Left lung (tissue), 10 donors: ENCODE measurements around the gene TMEM107. TPM values are rescaled to one million over a fixed set of nuclear protein-coding genes. Genes with fewer than 3 reads are reported as not detected.

Source experiments
- ATAC-seq: fragments of 200-7000 bp; cut with Tn5 transposase; one replicate; pipeline ENCODE4 v1.9.1; 2020; ENCODE audit warnings: moderate library complexity
- DNase-seq, 4 donors: peaks; one replicate each; pipeline ENCODE4 v3.0.0-alpha.2; 2013 to 2020
- H3K27ac ChIP-seq, 2 donors: fragments of 200-600 bp; sonication (generic) in 1 of 2; one replicate each; pipeline versions ENCODE4 v1.5.0 to v1.8.0; 2020 to 2021
- H3K27me3 ChIP-seq, 2 donors: fragments of 200-600 bp; sonication (generic) in 1 of 2; one replicate each; pipeline versions ENCODE4 v1.5.0 to v1.8.0; 2020 to 2021
- H3K36me3 ChIP-seq, 2 donors: fragments of 200-600 bp; sonication (generic) in 1 of 2; one replicate each; pipeline versions ENCODE4 v1.5.0 to v1.8.0; 2020 to 2021
- H3K4me1 ChIP-seq, 2 donors: fragments of 200-600 bp; one replicate each; pipeline ENCODE4 v1.8.0; 2021
- H3K4me3 ChIP-seq, 2 donors: fragments of 200-600 bp; sonication (generic) in 1 of 2; one replicate each; pipeline versions ENCODE4 v1.5.0 to v1.8.0; 2020 to 2021; ENCODE audit warnings: mild to moderate bottlenecking in 1 of 2
- H3K9me3 ChIP-seq, 2 donors: fragments of 200-600 bp; sonication (generic) in 1 of 2; one replicate each; pipeline versions ENCODE4 v1.5.0 to v1.8.0; 2020 to 2021
- intact Hi-C, 2 donors: fragments of 100-400 bp; cut with DNase I; formaldehyde crosslinking; loops; one replicate each; pipeline versions ENCODE4 v1.11.2 to v1.14.2; 2022
- polyA plus RNA-seq, 6 donors: library from polyadenylated mRNA; unstranded; fragments of 120-200 nt; gene quantifications; one replicate each; pipeline ENCODE4 v1.2.1, GENCODE V29; 2013; ENCODE audit not compliant: insufficient read length in 6 of 6
- total RNA-seq, 2 donors: library from RNA; stranded (reverse); fragmentation: NEBNext Ultra II Directional; extraction: Animal tissue kit (Norgen Biotek cat#: 25700); gene quantifications; one replicate each; pipeline ENCODE4 v1.2.1, GENCODE V29; 2021
- TF ChIP-seq, protein P1 (sequence below), 2 donors: fragments of 200-600 bp; sonication (generic) in 1 of 2; IDR thresholded peaks; one replicate each; pipeline versions ENCODE4 v1.5.0 to v1.8.0; 2021; ENCODE audit warnings: antibody characterized with exemption in 2 of 2
- donor health status: DM: no; HTN: yes; CAD: no.
- donor health status: DM: no; HTN: no; CAD: no.

TMEM107 gene
- total and polyA plus RNA-seq, 8 donors = 15.0 to 21.0 (median 18.5) TPM

DNA sequence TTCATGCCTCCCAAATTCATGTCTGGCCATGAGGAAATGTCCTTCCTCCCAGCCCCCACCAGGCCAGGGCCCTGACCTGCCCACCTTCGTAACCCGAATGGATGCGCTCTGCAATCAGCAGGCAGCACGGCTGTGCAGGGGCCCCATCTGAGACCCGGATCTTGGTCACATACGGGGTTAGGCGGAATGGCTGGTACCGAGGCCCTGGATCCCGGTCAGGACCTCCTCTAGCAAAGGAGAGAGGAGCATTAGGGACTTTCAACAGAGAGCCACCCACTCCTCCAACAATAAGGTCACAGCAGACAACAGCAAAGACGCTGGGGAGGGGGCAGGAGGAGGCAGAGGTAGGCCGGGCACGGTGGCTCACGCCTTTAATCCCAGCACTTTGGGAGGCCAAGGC, 27.6 kb downstream of the TMEM107 start:
- Histone ChIP-seq H3K27ac (no peak overlapping the region), H3K9me3 (no peaks in the 10 kb centered on the region), H3K36me3 (peaks cover 14 to 73% of the 10 kb centered on the region in 2 donors), H3K4me1 (peaks cover 21 to 44% of the 10 kb centered on the region in 2 donors), H3K27me3 (no peaks in the 10 kb centered on the region), H3K4me3 (no peak overlapping the region)
- intact Hi-C loops = no loop called here
- ATAC-seq (no peak), DNase-seq (peak in 1 of 4 donors; percentile 72)
- TF ChIP-seq, protein P1, sequence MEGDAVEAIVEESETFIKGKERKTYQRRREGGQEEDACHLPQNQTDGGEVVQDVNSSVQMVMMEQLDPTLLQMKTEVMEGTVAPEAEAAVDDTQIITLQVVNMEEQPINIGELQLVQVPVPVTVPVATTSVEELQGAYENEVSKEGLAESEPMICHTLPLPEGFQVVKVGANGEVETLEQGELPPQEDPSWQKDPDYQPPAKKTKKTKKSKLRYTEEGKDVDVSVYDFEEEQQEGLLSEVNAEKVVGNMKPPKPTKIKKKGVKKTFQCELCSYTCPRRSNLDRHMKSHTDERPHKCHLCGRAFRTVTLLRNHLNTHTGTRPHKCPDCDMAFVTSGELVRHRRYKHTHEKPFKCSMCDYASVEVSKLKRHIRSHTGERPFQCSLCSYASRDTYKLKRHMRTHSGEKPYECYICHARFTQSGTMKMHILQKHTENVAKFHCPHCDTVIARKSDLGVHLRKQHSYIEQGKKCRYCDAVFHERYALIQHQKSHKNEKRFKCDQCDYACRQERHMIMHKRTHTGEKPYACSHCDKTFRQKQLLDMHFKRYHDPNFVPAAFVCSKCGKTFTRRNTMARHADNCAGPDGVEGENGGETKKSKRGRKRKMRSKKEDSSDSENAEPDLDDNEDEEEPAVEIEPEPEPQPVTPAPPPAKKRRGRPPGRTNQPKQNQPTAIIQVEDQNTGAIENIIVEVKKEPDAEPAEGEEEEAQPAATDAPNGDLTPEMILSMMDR (IDR thresholded peaks at IDR 0.05) = no peak

GRCh38 chr17:8147805-8148404, 28.3 kb downstream of the TMEM107 start:
- Histone ChIP-seq H3K27ac (no peak overlapping the region), H3K4me3 (no peak overlapping the region), H3K27me3 (no peaks in the 10 kb centered on the region), H3K4me1 (peaks cover 14 to 37% of the 10 kb centered on the region in 2 donors), H3K36me3 (peaks cover 14 to 80% of the 10 kb centered on the region in 2 donors), H3K9me3 (no peaks in the 10 kb centered on the region)
- intact Hi-C loops = no loop called here
- DNase-seq (peak in 1 of 4 donors; percentile 47), ATAC-seq (no peak)
- TF ChIP-seq, protein P1 (IDR thresholded peaks at IDR 0.05) = no peak

DNA sequence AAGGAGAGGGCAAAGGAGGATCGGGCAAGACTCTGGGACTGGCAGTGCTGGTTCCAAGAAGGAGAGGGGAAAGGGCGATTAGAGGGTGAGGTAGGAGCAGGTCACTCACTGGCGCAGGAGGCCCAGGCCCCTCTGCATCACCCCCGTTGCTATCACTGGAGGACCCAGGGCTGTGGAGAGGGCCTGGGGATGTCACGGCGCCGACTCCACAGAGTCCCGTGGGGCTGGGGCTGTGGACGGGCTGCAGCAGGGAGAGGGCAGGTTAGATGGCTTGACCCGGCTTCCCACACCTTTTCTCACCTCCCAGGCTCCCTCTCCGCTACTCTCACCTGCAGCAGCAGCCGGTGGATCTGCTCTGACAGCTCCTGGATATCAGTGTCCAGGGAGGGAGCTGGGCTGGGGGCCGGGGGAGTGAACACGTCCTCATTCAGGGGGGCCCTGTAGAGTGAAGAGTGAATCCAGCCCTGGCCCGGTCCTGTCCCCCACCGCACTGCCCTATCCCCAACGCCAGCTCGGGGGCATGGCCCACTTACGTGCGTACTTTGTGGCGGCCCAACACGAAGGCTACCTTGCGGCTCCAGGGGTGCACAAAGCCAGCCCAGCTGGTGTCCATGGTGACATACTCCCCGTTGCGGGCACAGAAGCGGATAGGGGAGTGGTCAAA, 28.9 kb downstream of the TMEM107 start:
- intact Hi-C loops = no loop called here
- Histone ChIP-seq H3K27ac (no peak overlapping the region), H3K4me3 (no peak overlapping the region), H3K27me3 (no peaks in the 10 kb centered on the region), H3K36me3 (peaks cover 14 to 86% of the 10 kb centered on the region in 2 donors), H3K9me3 (no peaks in the 10 kb centered on the region), H3K4me1 (peaks cover 9 to 31% of the 10 kb centered on the region in 2 donors)
- TF ChIP-seq, protein P1 (IDR thresholded peaks at IDR 0.05) = no peak
- DNase-seq (peak in 1 of 4 donors; percentile 65), ATAC-seq (no peak)

DNA sequence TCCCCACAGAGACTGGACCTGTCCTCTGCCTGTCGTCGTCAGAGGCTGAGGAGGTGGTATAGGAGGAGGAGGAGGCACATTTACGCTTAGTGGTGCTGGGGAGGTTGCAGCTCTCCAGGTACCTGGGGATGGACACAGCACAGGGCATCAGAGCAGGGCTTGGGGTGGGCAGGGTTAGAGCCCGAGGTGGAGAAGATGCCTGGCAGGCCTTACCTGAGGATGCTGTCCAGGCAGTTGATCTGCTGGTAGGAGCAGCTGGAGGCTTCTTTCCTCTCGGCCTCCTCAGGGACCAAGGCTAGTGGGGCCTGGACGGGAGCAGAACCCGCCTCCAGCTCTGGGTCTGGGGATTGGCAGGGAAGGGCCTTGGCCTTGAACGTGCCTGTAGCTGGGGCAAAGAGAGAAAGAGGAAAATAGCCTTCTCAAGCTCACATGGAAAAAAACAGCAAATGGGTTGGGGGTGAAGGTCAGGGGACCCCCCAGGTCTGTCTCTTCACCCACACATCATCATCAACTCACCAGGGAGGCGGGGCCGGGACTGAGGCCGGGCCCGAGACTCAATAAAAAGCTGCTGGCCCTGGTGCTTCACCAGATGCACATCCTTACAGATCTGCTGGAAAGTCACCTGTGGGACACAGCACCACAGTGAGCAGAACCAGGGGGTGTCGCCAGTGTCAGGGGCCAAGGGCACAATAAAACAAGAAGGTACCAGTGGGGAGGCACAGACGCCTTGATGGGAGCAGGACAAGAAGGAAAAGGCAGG, 29.6 kb downstream of the TMEM107 start:
- H3K27me3 ChIP-seq = no peaks in the 10 kb centered on the region

More for the DNA sequence above, 29.6 kb downstream of the TMEM107 start:
- no peak overlapping the region for H3K27ac ChIP-seq
- intact Hi-C loops = no loop called here
- peaks cover 9 to 31% of the 10 kb centered on the region in 2 donors for H3K4me1 ChIP-seq
- peaks cover 14 to 93% of the 10 kb centered on the region in 2 donors for H3K36me3 ChIP-seq
- no peaks in the 10 kb centered on the region for H3K9me3 ChIP-seq
- peak in 1 of 4 donors; percentile 50 for DNase-seq
- TF ChIP-seq, protein P1 (IDR thresholded peaks at IDR 0.05) = no peak
- no peak overlapping the region for H3K4me3 ChIP-seq
- ATAC-seq = no peak
